ENCODE measurements around the gene LHFPL3.

The LHFPL3 gene

DNA sequence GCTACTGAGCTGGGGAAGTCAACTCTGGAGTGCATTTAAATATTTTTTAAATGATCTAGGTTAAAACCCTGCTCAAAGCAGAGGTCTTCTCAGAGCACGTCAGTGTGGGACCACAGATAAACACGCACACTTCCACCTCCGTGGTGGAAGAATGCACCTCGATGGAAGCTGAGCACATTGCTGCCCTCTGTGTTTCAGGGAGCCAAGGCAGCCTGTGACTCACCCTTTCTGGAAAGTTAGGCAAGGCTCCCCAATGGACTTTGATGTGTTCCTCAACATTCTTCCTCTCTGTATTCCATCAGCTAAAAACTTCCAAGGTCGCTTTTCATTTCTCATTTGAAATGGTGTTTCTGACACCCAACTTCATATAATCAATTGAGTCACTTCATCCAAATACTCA, 514.8 kb downstream of the LHFPL3 start:
- DNase-seq (ENCODE audit: low read depth in 2 of 2) = no peak

- no peak for DNase-seq (ENCODE audit: low read depth in 2 of 2)
These were observed 517.2 kb downstream of the LHFPL3 start for GRCh38 chr7:104845557-104845956.

DNA sequence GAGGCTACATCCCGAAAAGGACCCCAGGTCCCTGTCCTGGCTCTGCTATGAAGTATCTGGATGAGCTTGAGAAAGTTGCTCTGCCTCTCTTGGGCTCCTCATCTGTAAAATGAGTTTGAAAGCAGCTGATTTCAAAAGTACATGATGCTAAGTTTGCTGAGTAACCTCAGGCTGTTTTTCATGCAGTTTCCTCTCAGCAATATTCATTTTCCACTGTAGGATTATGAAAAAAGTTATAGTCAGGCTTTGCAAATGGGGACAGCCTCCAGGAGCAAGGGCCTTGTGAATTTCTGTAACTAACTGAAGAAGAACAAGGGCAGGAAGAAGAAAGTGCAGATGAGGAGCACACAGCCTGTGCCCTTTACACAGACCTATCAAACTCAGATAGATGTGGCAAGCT, 518.3 kb downstream of the LHFPL3 start:
- no peak for DNase-seq (ENCODE audit: low read depth in 2 of 2)

DNA sequence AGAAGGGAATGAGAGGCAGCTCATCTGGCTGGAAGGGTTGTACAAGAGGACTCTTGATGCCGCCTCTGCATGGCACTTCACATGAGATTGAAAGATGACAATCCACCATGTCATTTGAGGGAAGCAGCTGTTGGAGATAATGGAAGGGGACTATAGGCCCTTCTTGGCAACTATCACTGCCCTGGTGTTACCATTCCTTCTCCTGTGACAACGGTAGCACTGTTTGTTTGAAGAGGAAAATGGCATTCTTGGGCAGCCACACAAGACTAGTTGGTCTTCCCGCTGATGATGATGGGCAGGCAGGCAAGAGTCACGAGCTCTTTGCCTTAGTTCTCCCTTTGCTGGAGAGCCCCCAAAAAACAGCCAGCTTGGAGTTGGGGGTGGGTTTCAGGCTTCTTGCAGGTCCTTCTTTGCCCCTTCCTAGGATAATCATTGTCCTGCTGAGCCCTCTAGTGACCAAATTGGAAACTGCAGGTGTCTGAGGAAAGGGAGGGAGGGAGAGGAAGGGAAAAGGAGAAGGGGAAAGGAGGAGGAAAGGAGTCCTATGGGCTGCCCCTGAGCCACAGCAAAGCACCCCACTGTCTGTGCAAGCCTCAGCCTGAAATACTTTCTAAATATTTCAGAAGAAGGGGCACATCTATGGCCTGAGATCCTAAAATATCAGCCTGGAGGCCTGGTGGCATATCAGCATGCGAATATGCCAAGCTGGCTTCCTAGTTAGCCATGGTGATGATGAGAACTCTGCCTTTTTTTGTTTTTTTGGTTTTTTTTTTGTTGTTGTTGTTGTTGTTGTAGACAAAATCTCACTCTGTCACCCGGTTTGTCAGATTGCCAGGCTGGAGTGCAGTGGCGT, 520.0 kb downstream of the LHFPL3 start:
- no peak for DNase-seq (ENCODE audit: low read depth in 2 of 2)

GRCh38 chr7:104850374-104850773, 522.0 kb downstream of the LHFPL3 start:
- no peak for DNase-seq (ENCODE audit: low read depth in 2 of 2)

DNA sequence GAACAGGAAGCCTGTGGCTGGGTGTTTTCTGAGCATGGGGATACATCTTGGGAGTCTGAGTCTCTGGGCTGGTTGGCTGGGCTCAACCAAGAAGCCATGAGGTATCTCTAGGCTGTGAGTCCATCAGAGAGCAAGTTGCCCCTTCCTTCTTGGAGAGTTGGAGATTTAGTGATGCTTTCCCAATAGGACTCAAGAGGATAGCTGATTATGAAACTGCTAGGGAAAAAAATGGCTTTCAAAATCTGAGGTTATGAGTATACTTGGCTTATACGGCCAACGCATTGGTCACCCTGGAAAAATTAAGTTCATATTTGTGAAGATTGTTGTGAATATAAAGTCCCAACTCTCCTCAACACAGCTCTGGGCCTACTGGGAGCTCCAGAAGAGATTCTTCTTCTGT, 522.9 kb downstream of the LHFPL3 start:
- no peak for DNase-seq (ENCODE audit: low read depth in 2 of 2)

- DNase-seq (ENCODE audit: low read depth in 2 of 2) = no peak
These were observed 524.0 kb downstream of the LHFPL3 start for GRCh38 chr7:104852386-104852785.

- DNase-seq (ENCODE audit: low read depth in 2 of 2) = no peak
These were observed 527.5 kb downstream of the LHFPL3 start for GRCh38 chr7:104855861-104856260.

- DNase-seq (ENCODE audit: low read depth in 2 of 2) = no peak
These were observed 529.3 kb downstream of the LHFPL3 start for GRCh38 chr7:104857458-104858425.

- DNase-seq (ENCODE audit: low read depth in 2 of 2) = no peak
These were observed 531.5 kb downstream of the LHFPL3 start for GRCh38 chr7:104859754-104860426.

- DNase-seq (ENCODE audit: low read depth in 2 of 2) = no peak
These were observed 533.5 kb downstream of the LHFPL3 start for GRCh38 chr7:104861729-104862390.

DNA sequence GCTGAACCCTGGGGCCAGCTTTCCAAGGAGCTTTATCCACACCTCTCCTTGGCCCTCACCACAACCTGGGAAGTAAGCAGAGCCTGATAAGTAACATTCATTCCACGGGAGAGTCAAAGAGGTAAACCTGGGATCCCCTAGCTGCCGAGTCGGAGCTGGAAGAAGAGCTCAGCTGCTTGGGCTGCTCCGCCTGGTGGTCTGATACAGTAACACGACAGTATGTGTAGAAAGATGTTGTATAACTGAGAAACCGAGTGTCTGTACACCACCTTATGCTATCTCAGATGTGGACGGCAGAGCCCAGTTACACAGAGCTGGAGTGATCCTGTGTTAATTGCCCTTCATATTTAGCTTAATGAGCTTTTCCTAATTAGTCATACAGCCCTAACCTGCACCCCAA, 534.3 kb downstream of the LHFPL3 start:
- no peak for DNase-seq (ENCODE audit: low read depth in 2 of 2)

DNA sequence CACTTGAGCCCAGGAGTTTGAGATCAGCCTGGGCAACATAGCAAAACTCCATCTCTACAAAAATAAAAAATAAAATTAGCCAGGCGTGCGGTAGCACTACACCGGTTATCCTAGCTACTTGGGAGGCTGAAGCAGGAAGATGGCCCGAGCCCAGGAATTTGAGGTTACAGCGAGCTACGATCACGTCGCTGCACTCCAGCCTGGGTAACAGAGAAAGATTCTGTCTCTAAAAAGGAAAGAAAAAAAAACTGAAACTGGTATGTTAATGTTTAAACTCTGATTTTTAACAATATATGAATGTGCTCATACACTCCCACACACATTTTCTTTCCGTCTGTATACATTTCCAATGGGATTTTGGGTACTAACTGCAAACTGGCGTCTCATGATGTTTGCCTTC, 545.0 kb downstream of the LHFPL3 start:
- DNase-seq (ENCODE audit: low read depth in 2 of 2) = no peak

DNA sequence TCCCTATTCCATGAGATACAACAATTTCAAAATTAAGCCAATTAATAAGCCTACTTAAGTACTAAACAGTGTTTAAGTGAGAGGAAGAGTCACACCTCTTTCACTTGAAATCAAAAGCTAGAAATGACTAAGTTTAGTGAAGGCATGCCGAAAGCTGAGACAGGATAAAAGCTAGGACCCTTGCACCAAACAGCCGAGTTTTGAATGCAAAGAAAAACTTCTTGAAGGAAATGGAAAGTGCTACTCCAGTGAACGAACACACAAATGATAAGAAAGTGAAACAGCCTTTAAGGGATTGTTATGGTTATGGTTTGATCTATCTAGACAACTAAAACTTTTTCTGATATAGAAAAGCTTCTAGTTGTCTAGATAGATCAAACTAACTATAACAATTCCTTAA, 550.2 kb downstream of the LHFPL3 start:
- no peak for DNase-seq (ENCODE audit: low read depth in 2 of 2)

GRCh38 chr7:104883248-104883717, 554.9 kb downstream of the LHFPL3 start:
- DNase-seq (ENCODE audit: low read depth in 2 of 2) = no peak

GRCh38 chr7:104883718-104884452, 555.5 kb downstream of the LHFPL3 start:
- peak; percentile 34 to 38 for DNase-seq (ENCODE audit: low read depth in 2 of 2)

GRCh38 chr7:104886651-104887050, 558.2 kb downstream of the LHFPL3 start:
- DNase-seq (ENCODE audit: low read depth in 2 of 2) = no peak

- no peak for DNase-seq (ENCODE audit: low read depth in 2 of 2)
These were observed 561.8 kb downstream of the LHFPL3 start for GRCh38 chr7:104890216-104890615.

GRCh38 chr7:104891949-104892348, 563.5 kb downstream of the LHFPL3 start:
- DNase-seq (ENCODE audit: low read depth in 2 of 2) = no peak

DNA sequence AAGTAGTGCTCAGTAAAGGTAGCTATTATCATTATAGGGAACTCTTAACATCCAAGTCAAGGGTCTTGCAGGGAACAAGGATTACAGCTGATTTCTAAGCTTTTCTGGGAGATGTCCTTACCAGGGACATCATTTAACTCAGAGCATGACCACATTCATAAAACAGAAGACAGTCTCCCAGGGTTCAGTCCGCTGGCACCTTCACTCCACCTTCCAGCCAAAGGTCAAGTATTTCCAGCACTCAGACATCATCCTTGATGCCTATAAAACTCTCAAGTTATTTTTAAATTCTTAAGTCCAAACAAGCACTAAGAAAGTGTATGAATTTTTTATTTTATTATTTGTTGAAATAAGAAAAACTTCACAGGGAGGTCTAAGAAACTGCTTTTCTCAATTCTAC, 565.9 kb downstream of the LHFPL3 start:
- DNase-seq (ENCODE audit: low read depth in 2 of 2) = no peak

Data from stimulated activated CD8-positive, alpha-beta memory T cell treated with anti-CD3 and anti-CD28 coated beads, Interleukin-15, amount 100 ng/mL, for 4 hours (primary cell).